IMR-90 (cell line): ENCODE results near the gene RILPL2. TPM values are rescaled to one million over a fixed set of nuclear protein-coding genes. Genes with fewer than 3 reads are reported as not detected.

ENCODE experiments used
- ATAC-seq: fragments of 200-7000 bp; cut with Tn5 transposase; 2 replicates; pipeline ENCODE4 v1.9.1; 2020; ENCODE audit warnings: low read depth, mild to moderate bottlenecking, moderate library complexity
- BruUV-seq: library from RNA; stranded (reverse); fragments of 400-500 nt; replicated peaks from 2 replicates; lab custom pipeline; 2021; lab: Mats Ljungman, UMichigan
- CTCF ChIA-PET: fragments of 300-600 bp; formaldehyde crosslinking; extraction: SDS; loops from one replicate; lab custom pipeline; 2021; ENCODE audit warnings: antibody characterized with exemption; lab: Yijun Ruan, JAX
- POLR2A ChIA-PET: fragments of 300-600 bp; sonication (Branson Sonifier 250); formaldehyde crosslinking; loops from one replicate; lab custom pipeline; 2022; ENCODE audit warnings: antibody characterized with exemption; ENCODE audit not compliant: unreplicated experiment; lab: Charles Lee
- DNase-seq: peaks from one replicate; pipeline ENCODE4 v3.0.0; 2013
- H2AFZ ChIP-seq: replicated peaks from 2 replicates; pipeline ENCODE3; 2013; ENCODE audit warnings: low read length, mild to moderate bottlenecking; ENCODE audit not compliant: poor library complexity
- H2AK5ac ChIP-seq: 2 replicates; pipeline ENCODE4 v1.6.1; 2013; ENCODE audit warnings: low read depth, low read length, inconsistent platforms
- H2AK9ac ChIP-seq: replicated peaks from 2 replicates; pipeline ENCODE3; 2013; ENCODE audit warnings: mild to moderate bottlenecking, low read depth, low read length, moderate library complexity; ENCODE audit not compliant: poor library complexity
- H2BK120ac ChIP-seq: 2 replicates; pipeline ENCODE4 v1.6.1; 2013; ENCODE audit warnings: low read depth, low read length, inconsistent platforms
- H2BK15ac ChIP-seq: 3 replicates; pipeline ENCODE4 v1.6.1; 2013; ENCODE audit warnings: low read depth, low read length, inconsistent platforms
- H2BK20ac ChIP-seq: 2 replicates; pipeline ENCODE4 v1.6.1; 2013; ENCODE audit warnings: low read depth, mild to moderate bottlenecking, inconsistent platforms, low read length, moderate library complexity
- H2BK5ac ChIP-seq: 2 replicates; pipeline ENCODE4 v1.6.1; 2013; ENCODE audit warnings: mild to moderate bottlenecking, low read depth, low read length, inconsistent platforms; ENCODE audit not compliant: poor library complexity, severe bottlenecking
- H3K14ac ChIP-seq: replicated peaks from 2 replicates; pipeline ENCODE4 v1.6.1; 2013; ENCODE audit warnings: low read depth, low read length, inconsistent platforms
- H3K18ac ChIP-seq: 2 replicates; pipeline ENCODE4 v1.6.1; 2013; ENCODE audit warnings: low read depth, low read length, control low read depth
- H3K23ac ChIP-seq: 2 replicates; pipeline ENCODE4 v1.6.1; 2013; ENCODE audit warnings: low read depth, low read length, inconsistent platforms
- H3K27ac ChIP-seq: 2 replicates; pipeline ENCODE4 v1.5.1; 2013; ENCODE audit warnings: mild to moderate bottlenecking, control low read depth, low read length; ENCODE audit not compliant: insufficient read depth
- H3K27me3 ChIP-seq: 2 replicates; pipeline ENCODE4 v1.6.1; 2013; ENCODE audit warnings: low read length; ENCODE audit not compliant: control insufficient read depth, insufficient read depth
- H3K36me3 ChIP-seq: 2 replicates; pipeline ENCODE4 v1.6.1; 2013; ENCODE audit warnings: low read length, mixed read lengths; ENCODE audit not compliant: control insufficient read depth, insufficient read depth
- H3K4ac ChIP-seq: 2 replicates; pipeline ENCODE4 v1.6.1; 2013; ENCODE audit warnings: low read depth, low read length, inconsistent platforms
- H3K4me1 ChIP-seq: 2 replicates; pipeline ENCODE4 v1.6.1; 2013; ENCODE audit warnings: low read length, mixed read lengths; ENCODE audit not compliant: control insufficient read depth, insufficient read depth
- H3K4me2 ChIP-seq: 2 replicates; pipeline ENCODE4 v1.6.1; 2013; ENCODE audit warnings: low read depth, mild to moderate bottlenecking, control low read depth, low read length, moderate library complexity
- H3K4me3 ChIP-seq: 2 replicates; pipeline ENCODE4 v1.5.1; 2013; ENCODE audit warnings: low read depth, mild to moderate bottlenecking, control low read depth, low read length, moderate library complexity; ENCODE audit not compliant: insufficient read depth
- H3K56ac ChIP-seq: 2 replicates; pipeline ENCODE4 v1.6.1; 2013; ENCODE audit warnings: low read length, inconsistent platforms; ENCODE audit not compliant: insufficient read depth; ENCODE audit errors: extremely low read depth
- H3K79me1 ChIP-seq, 2 experiments: 2 replicates each; pipeline ENCODE4 v1.6.1; 2013; ENCODE audit warnings: low read length in 2 of 2, inconsistent platforms in 1 of 2, low read depth in 1 of 2
- H3K9ac ChIP-seq: 2 replicates; pipeline ENCODE4 v1.6.1; 2013; ENCODE audit warnings: low read depth, low read length, control low read depth
- H3K9me1 ChIP-seq: 2 replicates; pipeline ENCODE4 v1.6.1; 2013; ENCODE audit warnings: low read length, inconsistent platforms; ENCODE audit not compliant: insufficient read depth
- H3K9me3 ChIP-seq: 2 replicates; pipeline ENCODE4 v1.6.1; 2013; ENCODE audit warnings: low read length; ENCODE audit not compliant: control insufficient read depth, insufficient read depth
- H4K20me1 ChIP-seq: 2 replicates; pipeline ENCODE4 v1.6.1; 2013; ENCODE audit warnings: low read length, inconsistent platforms; ENCODE audit not compliant: insufficient read depth
- H4K5ac ChIP-seq: 2 replicates; pipeline ENCODE4 v1.6.1; 2013; ENCODE audit warnings: mild to moderate bottlenecking, low read depth, low read length, control low read depth
- H4K8ac ChIP-seq, 2 experiments: 2 replicates each; pipeline ENCODE4 v1.6.1; 2013; ENCODE audit warnings: low read depth in 2 of 2, low read length in 2 of 2, control low read depth in 1 of 2, inconsistent platforms in 1 of 2
- H4K91ac ChIP-seq: 2 replicates; pipeline ENCODE4 v1.6.1; 2013; ENCODE audit warnings: low read depth, low read length, inconsistent platforms; ENCODE audit not compliant: insufficient read depth
- CEBPB ChIP-seq: IDR thresholded peaks from 2 replicates; pipeline ENCODE4 v1.6.1; 2012; ENCODE audit warnings: low read depth, low read length, improper control_type of control experiment
- WGBS, 2 experiments: methylation state at CpG; one replicate each; pipeline versions ENCODE4 v1.1.5 to v1.1.7; 2013; ENCODE audit warnings: missing lambda C conversion rate in 2 of 2; ENCODE audit not compliant: insufficient read length in 1 of 2; ENCODE audit errors: extremely low coverage in 2 of 2; 5-methylcytosine and 5-hydroxymethylcytosine counted together
- dilution Hi-C: fragments of 300-500 bp; cut with HindIII; formaldehyde crosslinking; loops from one replicate; pipeline ENCODE4 v1.14.3; 2018; ENCODE audit warnings: low sequenced_read_pairs; ENCODE audit not compliant: unreplicated experiment
- in situ Hi-C: fragments of 300-500 bp; cut with MboI; formaldehyde crosslinking; loops from 3 replicates; pipeline ENCODE4 v1.14.3; 2019; ENCODE audit warnings: low sequenced_read_pairs, inconsistent platforms, mixed read lengths
- intact Hi-C: fragments of 100-400 bp; cut with micrococcal nuclease; formaldehyde crosslinking; loops from 2 replicates; pipeline ENCODE4 v1.10.0; 2022
- polyA plus RNA-seq, 3 experiments: library from polyadenylated mRNA; depleted of rRNA; stranded (reverse); fragments of >200 nt; gene quantifications; 2 replicates each; pipeline ENCODE4 v1.2.3, GENCODE V29; 2012; ENCODE audit warnings: low replicate concordance in 1 of 3
- total RNA-seq: library from RNA; depleted of rRNA; stranded (reverse); fragments of >200 nt; gene quantifications from 2 replicates; pipeline ENCODE4 v1.2.3, GENCODE V29; 2012

Gene RILPL2
- total and polyA plus RNA-seq, 2 of the 4 experiments (the other 2 are of a cell fraction), result 1.8 to 2.2 TPM

GRCh38 chr12:123396543-123396942 lies 39.9 kb downstream of the RILPL2 start:
- ChIA-PET CTCF (no interaction called here), POLR2A (no interaction called here)
- no peak overlapping the region for H2BK120ac ChIP-seq
- BruUV-seq, result no TSS peak
- H3K56ac ChIP-seq, result no peak overlapping the region
- H2AK9ac ChIP-seq, result no peak overlapping the region
- DNase-seq (no peak), ATAC-seq (no peak)
- dilution Hi-C loops (no loop called here), intact Hi-C loops (no loop called here), in situ Hi-C loops (no loop called here)
- no peak overlapping the region for H3K23ac ChIP-seq
- H3K36me3 ChIP-seq, result peaks cover 57% of the 10 kb centered on the region
- H3K27me3 ChIP-seq, result no peaks in the 10 kb centered on the region
- TF ChIP-seq CEBPB, result no peak
- H3K4me3 ChIP-seq, result no peak overlapping the region
- no peak overlapping the region for H2BK5ac ChIP-seq
- peaks cover 38% of the 10 kb centered on the region for H4K20me1 ChIP-seq
- no peak overlapping the region for H3K27ac ChIP-seq
- H3K79me1 ChIP-seq, result peaks cover 25 to 72% of the 10 kb centered on the region in 2 experiments
- H3K4me1 ChIP-seq, result peaks cover 4% of the 10 kb centered on the region; the same call in 1 of the 2 replicates
- peaks cover 9% of the 10 kb centered on the region; the same call in 1 of the 2 replicates for H3K9me1 ChIP-seq
- no peak overlapping the region for H2BK15ac ChIP-seq
- H2AK5ac ChIP-seq, result no peak overlapping the region
- no peak overlapping the region for H3K4ac ChIP-seq
- no peaks in the 10 kb centered on the region for H3K9me3 ChIP-seq
- WGBS, 2 experiments, result 83% methylated on average over 2 of the region's 2 CpGs; no CpG with 5 or more reads in 1 of the 2 experiments
- H2BK20ac ChIP-seq, result no peak overlapping the region
- no peak overlapping the region for H3K4me2 ChIP-seq
- no peak overlapping the region for H2AFZ ChIP-seq
- H4K91ac ChIP-seq, result no peak overlapping the region
- no peak overlapping the region for H3K9ac ChIP-seq
- H4K5ac ChIP-seq, result no peak overlapping the region
- no peak overlapping the region for H3K18ac ChIP-seq
- H3K14ac ChIP-seq, result no peak overlapping the region
- H4K8ac ChIP-seq, result no peak overlapping the region
